GM12874 (cell line): ENCODE results near the gene TANC1.

Experiments
- CTCF ChIP-seq: IDR thresholded peaks from 2 replicates; pipeline ENCODE4 v1.5.1; 2011; ENCODE audit warnings: low read depth, mild to moderate bottlenecking, control low read depth, low read length, moderate library complexity; ENCODE audit not compliant: insufficient read depth

Gene TANC1

GRCh38 chr2:159046966-159047365 is 78.5 kb downstream of the TANC1 start:
- no peak for TF ChIP-seq CTCF

- no peak for TF ChIP-seq CTCF
These were observed 82.0 kb downstream of the TANC1 start for GRCh38 chr2:159050426-159050825.

- TF ChIP-seq CTCF: no peak
These were observed 82.7 kb downstream of the TANC1 start for GRCh38 chr2:159051133-159051532.

- TF ChIP-seq CTCF: no peak
These were observed 83.2 kb downstream of the TANC1 start for GRCh38 chr2:159051661-159052060.

- no peak for TF ChIP-seq CTCF
These were observed 83.7 kb downstream of the TANC1 start for GRCh38 chr2:159052157-159052601.

- TF ChIP-seq CTCF: no peak
These were observed 85.0 kb downstream of the TANC1 start for GRCh38 chr2:159053161-159054031.

GRCh38 chr2:159054032-159054334 is 85.5 kb downstream of the TANC1 start:
- TF ChIP-seq CTCF: no peak

- no peak for TF ChIP-seq CTCF
These were observed 86.5 kb downstream of the TANC1 start for GRCh38 chr2:159054985-159055384.
